Activated T-cell treated with anti-CD3 and anti-CD28 coated beads for 24 hours (primary cell): ENCODE data around the gene ORAI2.
"Not testable (repeated sequence)": the region's sequence is repeated elsewhere in the genome, so short reads cannot be mapped to it uniquely, and the experiment has no call there.

Experiments used
- DNase-seq: peaks from one replicate; pipeline ENCODE4 v3.0.0-alpha.2; 2020; ENCODE audit warnings: low read depth

The ORAI2 gene

GRCh38 chr7:102447311-102447710 lies 13.9 kb downstream of the ORAI2 start:
- no peak for DNase-seq

GRCh38 chr7:102449136-102449535 lies 15.8 kb downstream of the ORAI2 start:
- DNase-seq: no peak

- peak; percentile 44 for DNase-seq
Measured at GRCh38 chr7:102450242-102450641, 16.9 kb downstream of the ORAI2 start.

- DNase-seq: no peak
Measured at GRCh38 chr7:102451371-102452054, 18.1 kb downstream of the ORAI2 start.

GRCh38 chr7:102452451-102452850 lies 19.1 kb downstream of the ORAI2 start:
- DNase-seq: no peak

- no peak for DNase-seq
Measured at GRCh38 chr7:102453319-102453718, 19.9 kb downstream of the ORAI2 start.

- DNase-seq: no peak
Measured at GRCh38 chr7:102454468-102454867, 21.1 kb downstream of the ORAI2 start.

- DNase-seq: not testable (repeated sequence)
Measured at GRCh38 chr7:102454932-102455331, 21.6 kb downstream of the ORAI2 start.

GRCh38 chr7:102455596-102455995 lies 22.2 kb downstream of the ORAI2 start:
- DNase-seq: no peak

GRCh38 chr7:102456327-102456726 lies 23.0 kb downstream of the ORAI2 start:
- DNase-seq: no peak

GRCh38 chr7:102457352-102457924 lies 24.1 kb downstream of the ORAI2 start:
- no peak for DNase-seq

GRCh38 chr7:102459221-102459844 lies 26.0 kb downstream of the ORAI2 start:
- no peak for DNase-seq

- no peak for DNase-seq
Measured at GRCh38 chr7:102460467-102460866, 27.1 kb downstream of the ORAI2 start.

- no peak for DNase-seq
Measured at GRCh38 chr7:102463841-102464576, 30.6 kb downstream of the ORAI2 start.

GRCh38 chr7:102464577-102465280 lies 31.4 kb downstream of the ORAI2 start, which contains the start of the genes ALKBH4 and LRWD1:
Gene ALKBH4, minus strand, starts transcription at chr7:102464863. Its CDS starts 27 bp downstream, at chr7:102464836.
Gene LRWD1, plus strand, starts transcription at chr7:102464984. Its CDS starts 97 bp downstream, at chr7:102465081.
- DNase-seq: peak; percentile 95

GRCh38 chr7:102466097-102466496 lies 32.7 kb downstream of the ORAI2 start:
- no peak for DNase-seq

GRCh38 chr7:102467581-102468477 lies 34.5 kb downstream of the ORAI2 start:
- no peak for DNase-seq

GRCh38 chr7:102468478-102469350 lies 35.3 kb downstream of the ORAI2 start:
- no peak for DNase-seq

GRCh38 chr7:102469351-102469971 lies 36.1 kb downstream of the ORAI2 start:
- DNase-seq: no peak
